HuH-7 (cell line): Measurements from ENCODE around the gene RBM33.
A peak's percentile ranks its signal among the peaks of the same experiment; 100 is the strongest.
"Not testable (repeated sequence)": the region's sequence is repeated elsewhere in the genome, so short reads cannot be mapped to it uniquely, and the experiment has no call there.

Experiments
- DNase-seq: peaks from one replicate; pipeline ENCODE4 v3.0.0; 2011; ENCODE audit warnings: low spot score

The RBM33 gene, protein sequence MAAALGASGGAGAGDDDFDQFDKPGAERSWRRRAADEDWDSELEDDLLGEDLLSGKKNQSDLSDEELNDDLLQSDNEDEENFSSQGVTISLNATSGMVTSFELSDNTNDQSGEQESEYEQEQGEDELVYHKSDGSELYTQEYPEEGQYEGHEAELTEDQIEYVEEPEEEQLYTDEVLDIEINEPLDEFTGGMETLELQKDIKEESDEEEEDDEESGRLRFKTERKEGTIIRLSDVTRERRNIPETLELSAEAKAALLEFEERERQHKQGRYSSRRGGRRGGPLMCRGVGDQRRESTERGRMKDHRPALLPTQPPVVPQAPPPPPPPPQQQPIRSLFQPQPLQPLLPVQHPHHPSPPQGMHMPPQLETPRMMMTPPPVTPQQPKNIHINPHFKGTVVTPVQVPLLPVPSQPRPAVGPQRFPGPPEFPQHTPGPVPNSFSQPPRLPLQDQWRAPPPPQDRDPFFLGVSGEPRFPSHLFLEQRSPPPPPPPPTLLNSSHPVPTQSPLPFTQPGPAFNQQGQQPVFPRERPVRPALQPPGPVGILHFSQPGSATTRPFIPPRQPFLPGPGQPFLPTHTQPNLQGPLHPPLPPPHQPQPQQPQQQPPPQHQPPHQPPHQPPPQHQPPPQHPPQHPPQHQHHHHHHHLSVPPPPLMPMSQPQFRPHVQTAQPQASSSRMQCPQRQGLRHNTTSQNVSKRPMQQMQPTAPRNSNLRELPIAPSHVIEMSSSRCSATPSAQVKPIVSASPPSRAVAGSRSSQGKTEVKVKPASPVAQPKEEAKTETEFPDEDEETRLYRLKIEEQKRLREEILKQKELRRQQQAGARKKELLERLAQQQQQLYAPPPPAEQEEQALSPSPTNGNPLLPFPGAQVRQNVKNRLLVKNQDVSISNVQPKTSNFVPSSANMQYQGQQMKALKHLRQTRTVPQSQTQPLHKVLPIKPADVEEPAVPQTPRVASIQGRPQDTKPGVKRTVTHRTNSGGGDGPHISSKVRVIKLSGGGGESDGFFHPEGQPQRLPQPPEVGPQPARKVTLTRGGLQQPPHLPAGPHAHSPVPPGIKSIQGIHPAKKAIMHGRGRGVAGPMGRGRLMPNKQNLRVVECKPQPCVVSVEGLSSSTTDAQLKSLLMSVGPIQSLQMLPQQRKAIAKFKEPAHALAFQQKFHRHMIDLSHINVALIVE

DNA sequence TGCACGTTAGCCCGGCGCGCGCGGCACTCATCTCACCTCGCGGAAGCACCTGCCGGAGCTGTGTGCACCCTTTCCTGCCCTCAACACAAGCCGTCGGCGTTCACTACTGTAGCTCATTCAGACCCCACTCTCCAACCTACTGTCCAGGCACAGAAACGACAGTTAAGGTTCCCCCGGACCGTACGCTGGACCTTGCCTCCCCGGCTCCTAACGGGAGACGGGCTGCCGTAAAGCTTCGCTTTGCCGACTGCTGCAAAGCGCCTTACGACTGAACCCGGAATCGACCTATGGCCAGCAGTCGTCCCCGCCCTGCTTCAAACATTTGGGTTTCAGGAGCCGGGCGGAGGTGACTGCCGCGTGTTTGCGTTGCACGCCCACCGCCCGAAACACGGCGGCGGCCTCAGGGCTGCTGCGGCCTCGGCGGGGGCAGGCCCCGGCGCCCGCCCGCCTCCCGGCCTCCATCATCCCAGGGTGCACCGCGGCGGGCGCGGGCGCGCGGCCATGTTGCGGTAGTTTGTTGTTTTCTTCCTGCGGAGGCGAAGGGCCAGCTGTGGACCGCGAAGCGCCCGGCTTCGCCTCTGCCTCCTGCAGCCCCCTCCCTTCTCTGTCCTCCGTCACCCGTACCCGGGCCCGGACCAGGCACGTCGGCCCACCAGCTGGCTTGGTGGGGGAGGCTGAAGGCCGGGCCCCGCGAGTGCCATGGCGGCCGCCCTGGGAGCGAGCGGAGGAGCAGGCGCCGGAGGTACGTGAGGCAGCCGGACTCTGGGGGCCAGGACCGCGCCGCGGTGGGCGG lies at the start of gene RBM33:
Gene RBM33, plus strand, starts transcription at position 484 of the 793 bp plus-strand sequence. Its CDS starts 216 bp downstream, at position 700.
- peak; percentile 92 for DNase-seq

DNA sequence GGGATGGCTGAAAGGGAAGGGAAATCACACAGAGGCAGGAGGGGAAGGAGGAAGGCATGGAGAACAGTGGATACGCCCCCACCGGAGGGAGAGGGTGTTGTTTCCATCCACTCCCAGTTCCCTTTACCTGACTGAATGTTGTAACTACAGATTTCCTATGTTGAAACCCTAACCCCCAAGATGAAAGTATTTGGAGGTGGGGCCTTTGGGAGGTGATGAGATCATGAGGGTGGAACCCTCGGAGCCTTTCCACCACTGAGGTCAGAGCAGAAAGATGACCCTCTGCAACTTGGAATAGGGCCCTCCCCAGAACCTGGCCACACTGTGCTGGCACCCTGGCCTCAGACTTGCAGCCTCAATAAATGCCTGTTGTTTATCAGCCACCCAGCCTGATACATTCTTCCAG lies 49.5 kb upstream of the RBM33 start:
- peak; percentile 77 for DNase-seq

DNA sequence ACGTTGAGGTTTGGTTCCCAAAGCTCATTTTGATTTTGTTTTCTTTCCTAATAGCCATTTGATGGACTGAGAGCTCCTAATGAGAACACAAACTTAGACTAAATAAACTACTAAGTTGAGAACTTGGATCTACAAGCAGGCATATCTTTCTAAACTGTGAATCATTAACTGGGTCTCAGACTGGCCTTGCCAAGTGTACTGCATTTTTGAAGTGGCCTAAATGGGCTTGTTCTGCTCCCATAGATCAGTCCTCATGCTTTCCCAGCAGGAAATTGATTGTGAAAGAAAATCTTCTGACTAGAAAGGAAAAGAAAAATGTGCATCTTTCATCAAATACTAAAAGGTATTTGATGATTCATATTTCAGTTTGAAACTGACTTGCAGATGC lies 46.7 kb upstream of the RBM33 start:
- peak; percentile 43 for DNase-seq

GRCh38 chr7:155598810-155599210 lies 45.7 kb upstream of the RBM33 start:
- DNase-seq = peak; percentile 83

DNA sequence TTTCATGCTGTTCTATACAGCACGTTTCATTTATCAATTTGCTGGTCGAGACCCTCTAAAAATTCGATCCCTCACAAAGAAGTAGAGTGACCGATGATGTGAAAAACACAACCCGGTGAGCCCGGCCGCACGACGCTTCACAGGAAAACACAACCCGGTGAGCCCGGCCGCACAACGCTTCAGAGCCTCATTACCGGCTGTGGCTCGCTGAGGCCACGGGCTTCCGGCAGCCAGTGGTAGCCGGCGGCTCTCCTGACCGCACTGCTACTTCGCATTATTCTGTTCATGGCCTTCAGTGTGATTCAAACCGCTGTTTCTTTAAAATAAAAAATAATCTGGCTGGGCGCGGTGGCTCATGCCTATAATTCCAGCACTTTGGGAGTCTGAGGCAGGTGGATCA lies 42.3 kb upstream of the RBM33 start:
- no peak for DNase-seq

DNA sequence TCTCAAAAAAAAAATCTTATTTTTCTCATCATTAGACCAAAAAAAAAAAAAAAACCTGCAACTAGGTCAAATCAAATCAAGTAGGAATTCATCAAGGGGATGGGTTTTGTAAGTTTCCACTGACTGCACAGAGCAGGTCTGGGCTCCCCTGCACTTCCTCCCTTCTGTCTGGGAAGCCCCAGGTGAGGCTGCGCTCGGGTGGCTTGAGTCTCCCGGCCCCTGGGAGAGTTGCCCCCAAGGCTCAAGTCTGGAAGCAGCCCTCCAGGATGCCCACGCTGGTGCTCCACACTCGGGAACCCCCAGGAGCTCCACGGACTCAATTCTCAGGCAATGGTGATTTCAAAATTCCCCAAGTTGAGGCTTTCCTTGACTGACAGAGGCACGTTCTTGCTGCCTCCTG lies 41.7 kb upstream of the RBM33 start:
- no peak for DNase-seq

GRCh38 chr7:155603205-155603857 lies 41.1 kb upstream of the RBM33 start:
- DNase-seq = no peak

GRCh38 chr7:155603858-155604503 lies 40.5 kb upstream of the RBM33 start:
- DNase-seq = no peak

DNA sequence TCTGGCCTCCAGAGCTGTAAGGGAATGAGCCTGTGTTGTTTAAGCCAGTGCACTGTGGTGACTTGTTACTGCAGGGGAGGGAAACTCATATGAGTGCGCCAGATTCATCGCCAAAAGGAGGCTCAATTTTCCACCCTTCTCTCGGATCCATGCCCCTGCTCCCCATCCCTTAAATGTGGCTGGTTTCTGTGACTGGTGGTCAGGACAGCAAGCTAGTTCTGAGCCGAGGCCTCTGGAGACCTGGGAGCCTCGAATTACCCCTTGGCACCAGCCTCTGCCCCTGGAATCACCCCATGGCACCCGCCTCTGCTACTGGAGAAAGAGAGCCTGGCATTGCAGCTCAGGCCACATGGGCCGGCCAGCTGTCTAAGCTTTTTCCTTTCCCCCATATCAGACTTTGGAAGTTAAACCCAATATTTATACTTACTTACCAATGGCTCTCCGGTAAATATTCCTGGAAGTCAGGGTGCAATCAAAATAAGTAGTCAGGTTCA lies 39.9 kb upstream of the RBM33 start:
- DNase-seq = no peak

DNA sequence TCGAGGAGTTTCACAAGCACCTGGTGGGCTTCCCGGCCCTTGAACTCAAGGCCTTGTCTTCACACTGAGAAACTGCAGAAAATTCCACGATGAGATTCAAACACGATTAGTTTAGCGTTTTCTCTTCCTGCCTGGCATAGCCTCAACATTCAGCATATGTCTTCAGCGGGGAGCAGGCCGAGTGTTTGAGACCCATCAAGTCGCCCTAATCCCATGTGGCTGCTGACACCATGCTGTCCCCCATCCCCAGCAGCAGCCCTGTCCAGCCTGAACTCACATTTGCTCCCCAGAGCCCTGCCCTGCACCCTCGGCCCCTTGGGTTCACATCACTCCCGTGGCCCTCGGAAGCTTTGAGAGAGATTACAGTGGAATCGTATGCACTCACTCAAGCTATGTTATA lies 35.3 kb upstream of the RBM33 start:
- DNase-seq = no peak

- DNase-seq = no peak
Observed at GRCh38 chr7:155610633-155611193, 33.7 kb upstream of the RBM33 start.

DNA sequence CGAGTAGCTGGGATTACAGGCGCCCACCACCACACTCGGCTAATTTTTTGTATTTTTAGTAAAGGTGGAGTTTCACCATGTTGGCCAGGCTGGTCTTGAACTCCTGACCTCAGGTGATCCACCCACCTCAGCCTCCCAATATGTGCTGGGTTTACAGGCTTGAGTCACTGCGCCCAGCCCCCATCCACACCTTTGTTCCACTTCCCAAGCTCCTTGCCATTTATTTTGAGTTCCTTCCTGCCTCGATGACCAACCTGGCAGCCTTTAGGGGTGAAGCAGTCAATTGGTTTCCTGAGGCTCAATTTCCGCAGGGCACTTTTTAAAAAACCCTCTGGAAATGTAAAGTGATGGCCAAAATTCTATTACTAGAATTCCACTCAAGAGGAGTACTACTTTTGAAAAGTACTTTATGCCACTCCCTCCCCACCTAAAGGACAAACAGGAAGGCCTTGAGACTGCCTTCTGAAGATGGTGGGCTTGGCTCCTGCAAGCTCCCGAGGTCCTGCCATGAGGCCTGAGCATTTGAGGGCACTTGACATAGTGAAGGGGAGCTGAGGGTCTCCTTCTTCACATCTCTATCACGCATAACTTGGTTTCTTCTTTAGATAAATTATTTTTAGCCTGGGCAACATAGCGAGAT lies 32.5 kb upstream of the RBM33 start:
- no peak for DNase-seq

GRCh38 chr7:155612658-155613057 lies 31.8 kb upstream of the RBM33 start:
- DNase-seq = no peak

GRCh38 chr7:155615085-155615484 lies 29.4 kb upstream of the RBM33 start:
- DNase-seq = not testable (repeated sequence)

DNA sequence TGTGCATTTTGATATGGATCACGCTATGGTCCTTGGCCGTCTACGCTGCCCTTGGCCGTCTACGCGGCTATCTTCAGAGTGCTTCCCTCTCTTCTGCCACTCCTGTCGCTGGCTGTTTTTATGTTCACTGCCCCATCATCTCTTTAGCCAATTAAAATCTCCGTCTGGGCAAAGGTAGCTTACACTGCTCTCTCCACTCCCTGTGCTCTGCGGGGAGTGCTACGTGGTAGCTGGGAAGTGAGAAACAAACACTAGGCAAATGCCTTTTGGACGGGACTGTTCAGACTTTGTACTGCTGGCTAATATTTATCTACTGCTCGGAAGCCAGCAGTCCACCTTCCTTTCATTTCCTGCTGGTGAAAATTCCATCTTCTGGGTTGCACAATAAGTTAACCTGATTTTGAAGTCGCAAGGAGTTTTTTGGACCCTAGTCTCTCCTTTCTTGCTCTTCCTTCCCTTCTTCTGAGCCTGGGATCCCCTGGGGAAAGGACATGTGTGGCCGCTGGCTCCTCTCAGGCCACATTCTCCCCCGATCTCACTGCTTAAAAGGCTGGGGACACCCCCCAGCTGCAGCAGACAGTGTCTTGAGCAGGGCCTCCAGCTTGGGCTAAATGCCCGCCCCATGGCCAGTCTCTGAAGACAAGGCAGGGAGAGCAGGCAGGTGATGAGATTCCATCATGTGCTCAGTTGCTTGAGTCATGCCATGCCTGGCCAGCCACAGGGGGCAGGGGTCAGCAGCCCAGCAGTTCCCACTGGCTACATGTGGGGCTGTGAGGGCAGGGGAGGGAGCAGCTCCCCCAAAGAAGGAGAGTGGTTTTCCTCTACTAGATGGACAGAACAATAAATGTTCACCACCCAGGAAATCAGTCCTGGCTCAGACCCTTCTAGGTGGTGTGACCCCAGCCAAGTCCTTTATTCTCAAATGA lies 25.5 kb upstream of the RBM33 start:
- peak; percentile 85 for DNase-seq

GRCh38 chr7:155619634-155620271 lies 24.7 kb upstream of the RBM33 start:
- no peak for DNase-seq

DNA sequence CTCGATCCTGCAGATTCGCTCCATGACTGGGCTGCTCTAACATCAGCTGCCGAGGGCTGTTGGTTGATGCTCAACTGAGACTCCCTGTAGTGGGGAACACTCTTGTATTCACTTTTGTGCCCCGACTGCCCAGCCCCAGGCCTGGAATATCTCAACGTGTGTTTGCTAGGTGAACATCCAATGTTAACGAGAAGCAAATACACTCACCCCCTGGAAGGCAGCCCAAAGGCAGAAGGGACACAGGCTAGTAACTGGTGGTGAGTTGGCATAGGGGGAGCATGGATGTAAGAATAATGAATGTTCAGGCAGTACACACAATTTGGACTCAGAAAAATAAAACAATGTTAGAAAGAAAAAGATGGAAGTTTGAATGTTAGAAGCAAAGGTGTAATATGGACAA lies 24.0 kb upstream of the RBM33 start:
- DNase-seq = no peak

- DNase-seq = no peak
Observed at GRCh38 chr7:155621418-155621980, 23.0 kb upstream of the RBM33 start.
